HCT116 (cell line): Measurements from ENCODE around the gene HTR7.

Experiments
- POLR2A ChIP-seq: IDR thresholded peaks from 2 replicates; pipeline ENCODE4 v1.7.0; 2011; ENCODE audit warnings: borderline replicate concordance; ENCODE audit not compliant: insufficient read depth, insufficient read length; ENCODE audit errors: extremely low read depth
- RAD21 ChIP-seq: IDR thresholded peaks from 2 replicates; pipeline ENCODE4 v1.6.1; 2012; ENCODE audit warnings: low read depth, mild to moderate bottlenecking
- TCF7L2 ChIP-seq: IDR thresholded peaks from 2 replicates; pipeline ENCODE4 v1.7.0; 2011; ENCODE audit warnings: borderline replicate concordance, inconsistent platforms; ENCODE audit not compliant: insufficient read depth, insufficient read length; ENCODE audit errors: extremely low read depth
- TF ChIP-seq, protein P1 (sequence below), 3 experiments: fragments of 200-600 bp in 1 of 3; sonication (generic) in 1 of 3; IDR thresholded peaks in 2 of 3; conservative IDR thresholded peaks in 1 of 3; 2 replicates each; pipeline ENCODE4 v1.5.1; 2012 to 2017; ENCODE audit warnings: low read depth in 2 of 3, low read length in 2 of 3, antibody characterized with exemption in 1 of 3, borderline replicate concordance in 1 of 3, control low read depth in 1 of 3, mild to moderate bottlenecking in 1 of 3, mixed read lengths in 1 of 3, mixed run types in 1 of 3, moderate library complexity in 1 of 3; ENCODE audit not compliant: insufficient read depth in 1 of 3
- TF ChIP-seq, protein P2 (sequence below): IDR thresholded peaks from 2 replicates; pipeline ENCODE4 v1.6.1; 2011; ENCODE audit warnings: mild to moderate bottlenecking, low read length, moderate library complexity; ENCODE audit not compliant: insufficient replicate concordance; ENCODE audit errors: extremely low read depth
- TF ChIP-seq, protein P3 (sequence below): IDR thresholded peaks from 2 replicates; pipeline ENCODE4 v1.6.1; 2012

DNA sequence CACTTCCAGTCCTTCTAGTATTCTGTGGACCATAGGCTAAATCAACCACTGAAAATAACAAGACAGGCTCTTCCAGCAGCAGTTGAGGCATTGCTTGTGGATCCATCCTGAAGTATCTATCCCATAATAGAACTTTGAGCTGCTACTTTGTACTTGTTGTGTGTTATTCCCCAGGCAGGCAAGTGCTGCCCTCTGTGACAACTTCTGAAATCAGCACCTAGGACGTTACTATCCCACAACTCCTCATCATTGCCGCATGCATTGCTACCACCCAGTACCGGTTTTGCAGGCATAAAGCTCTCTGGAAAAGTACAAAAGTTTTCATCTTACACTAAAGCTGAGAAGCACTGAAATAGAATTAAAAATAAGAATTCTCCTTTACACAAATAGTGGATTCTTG, 145.3 kb downstream of the HTR7 start:
- TF ChIP-seq, protein P1, sequence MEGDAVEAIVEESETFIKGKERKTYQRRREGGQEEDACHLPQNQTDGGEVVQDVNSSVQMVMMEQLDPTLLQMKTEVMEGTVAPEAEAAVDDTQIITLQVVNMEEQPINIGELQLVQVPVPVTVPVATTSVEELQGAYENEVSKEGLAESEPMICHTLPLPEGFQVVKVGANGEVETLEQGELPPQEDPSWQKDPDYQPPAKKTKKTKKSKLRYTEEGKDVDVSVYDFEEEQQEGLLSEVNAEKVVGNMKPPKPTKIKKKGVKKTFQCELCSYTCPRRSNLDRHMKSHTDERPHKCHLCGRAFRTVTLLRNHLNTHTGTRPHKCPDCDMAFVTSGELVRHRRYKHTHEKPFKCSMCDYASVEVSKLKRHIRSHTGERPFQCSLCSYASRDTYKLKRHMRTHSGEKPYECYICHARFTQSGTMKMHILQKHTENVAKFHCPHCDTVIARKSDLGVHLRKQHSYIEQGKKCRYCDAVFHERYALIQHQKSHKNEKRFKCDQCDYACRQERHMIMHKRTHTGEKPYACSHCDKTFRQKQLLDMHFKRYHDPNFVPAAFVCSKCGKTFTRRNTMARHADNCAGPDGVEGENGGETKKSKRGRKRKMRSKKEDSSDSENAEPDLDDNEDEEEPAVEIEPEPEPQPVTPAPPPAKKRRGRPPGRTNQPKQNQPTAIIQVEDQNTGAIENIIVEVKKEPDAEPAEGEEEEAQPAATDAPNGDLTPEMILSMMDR (IDR thresholded peaks at IDR 0.05 in 2 of 3, conservative IDR thresholded peaks at IDR 0.05 in 1 of 3; ENCODE audit: borderline replicate concordance in 1 of 3, insufficient read depth in 1 of 3, low read depth in 2 of 3, low read length in 2 of 3), result peak in 2 of 3 experiments; percentile 15 to 28; a peak in 3 of 6 replicates
- TF ChIP-seq RAD21, result peak; percentile 40
- no peak for TF ChIP-seq POLR2A
- TF ChIP-seq TCF7L2, result no peak
- TF ChIP-seq, protein P2, sequence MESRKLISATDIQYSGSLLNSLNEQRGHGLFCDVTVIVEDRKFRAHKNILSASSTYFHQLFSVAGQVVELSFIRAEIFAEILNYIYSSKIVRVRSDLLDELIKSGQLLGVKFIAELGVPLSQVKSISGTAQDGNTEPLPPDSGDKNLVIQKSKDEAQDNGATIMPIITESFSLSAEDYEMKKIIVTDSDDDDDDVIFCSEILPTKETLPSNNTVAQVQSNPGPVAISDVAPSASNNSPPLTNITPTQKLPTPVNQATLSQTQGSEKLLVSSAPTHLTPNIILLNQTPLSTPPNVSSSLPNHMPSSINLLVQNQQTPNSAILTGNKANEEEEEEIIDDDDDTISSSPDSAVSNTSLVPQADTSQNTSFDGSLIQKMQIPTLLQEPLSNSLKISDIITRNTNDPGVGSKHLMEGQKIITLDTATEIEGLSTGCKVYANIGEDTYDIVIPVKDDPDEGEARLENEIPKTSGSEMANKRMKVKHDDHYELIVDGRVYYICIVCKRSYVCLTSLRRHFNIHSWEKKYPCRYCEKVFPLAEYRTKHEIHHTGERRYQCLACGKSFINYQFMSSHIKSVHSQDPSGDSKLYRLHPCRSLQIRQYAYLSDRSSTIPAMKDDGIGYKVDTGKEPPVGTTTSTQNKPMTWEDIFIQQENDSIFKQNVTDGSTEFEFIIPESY, result no peak
- TF ChIP-seq, protein P3, sequence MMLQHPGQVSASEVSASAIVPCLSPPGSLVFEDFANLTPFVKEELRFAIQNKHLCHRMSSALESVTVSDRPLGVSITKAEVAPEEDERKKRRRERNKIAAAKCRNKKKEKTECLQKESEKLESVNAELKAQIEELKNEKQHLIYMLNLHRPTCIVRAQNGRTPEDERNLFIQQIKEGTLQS, result no peak
